ENCODE measurements around the gene ADORA2B.
A peak's percentile ranks its signal among the peaks of the same experiment; 100 is the strongest.

ADORA2B gene

DNA sequence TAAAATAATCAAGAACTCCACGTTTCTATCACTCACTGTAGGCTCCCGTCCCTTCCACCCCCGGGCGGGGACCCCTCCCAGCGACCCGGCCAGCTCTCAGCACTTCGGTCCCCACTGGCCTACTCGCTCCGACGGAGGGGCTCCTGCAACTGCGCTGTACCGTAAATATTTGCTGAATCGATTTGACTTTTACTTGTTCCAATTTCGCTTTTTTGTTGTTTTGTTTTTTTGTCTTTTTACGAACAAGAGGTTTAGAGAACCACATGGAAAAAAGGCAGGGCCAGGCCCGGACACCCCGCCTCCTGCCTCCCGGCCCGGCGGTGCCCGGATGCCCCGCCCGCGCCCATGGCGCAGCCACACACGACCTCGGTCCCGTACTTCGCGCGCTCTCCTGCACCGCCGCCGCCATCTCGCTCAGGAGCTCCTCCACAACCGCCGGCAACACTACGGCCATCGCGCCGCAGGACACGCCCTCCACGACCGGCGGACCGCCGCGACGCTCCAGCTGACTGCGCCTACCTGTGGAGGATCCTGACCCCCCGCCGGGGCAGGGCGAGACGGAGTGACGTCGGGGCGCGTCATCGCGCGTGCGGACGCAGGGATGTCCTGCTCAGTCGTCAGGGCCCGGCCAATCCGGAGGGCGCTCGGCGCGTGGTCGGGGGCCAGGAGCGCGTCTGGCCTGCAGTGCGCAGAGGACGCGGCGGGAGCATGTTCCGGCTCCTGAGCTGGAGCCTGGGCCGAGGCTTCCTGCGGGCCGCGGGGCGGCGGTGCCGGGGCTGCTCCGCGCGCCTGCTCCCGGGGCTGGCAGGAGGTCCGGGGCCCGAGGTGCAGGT is 54.4 kb downstream of the ADORA2B start, which contains the start of the genes TTC19 and ZSWIM7:
TSS of gene TTC19 (plus strand) at position 684 of the 833 bp plus-strand sequence. CDS start at position 709, 25 bp downstream.
TSS of gene ZSWIM7 (minus strand) at position 564 of the 833 bp plus-strand sequence. CDS start at position 454, 110 bp downstream.
- Histone ChIP-seq H3K27me3 (ENCODE audit: insufficient read depth, low read length) (no peaks in the 10 kb centered on the region), H3K4me1 (ENCODE audit: insufficient read depth, low read length, severe bottlenecking) (peaks cover 13% of the 10 kb centered on the region), H3K79me2 (ENCODE audit: insufficient read depth, low read length) (peaks cover 15% of the 10 kb centered on the region), H3K9ac (ENCODE audit: low read length) (peak within 1 kb of the TSS; percentile 69), H3K4me2 (ENCODE audit: low read length) (peak within 1 kb of the TSS; percentile 76), H3K4me3 (ENCODE audit: low read depth, low read length, poor library complexity, severe bottlenecking) (peak within 1 kb of the TSS; percentile 70), H3K9me2 (ENCODE audit: low read depth, low read length) (no peaks in the 10 kb centered on the region), H4K20me1 (ENCODE audit: insufficient read depth, low read length) (no peaks in the 10 kb centered on the region), H3F3A (ENCODE audit: insufficient read depth, low read length) (peaks cover 3% of the 10 kb centered on the region; the same call in 1 of the 2 replicates), H2AFZ (ENCODE audit: low read length) (no peak within 1 kb of the TSS), H3K36me3 (ENCODE audit: insufficient read depth, low read length) (peaks cover 36% of the 10 kb centered on the region), H3K27ac (ENCODE audit: low read depth, low read length, poor library complexity, severe bottlenecking) (peak within 1 kb of the TSS; percentile 82), H3K9me3 (ENCODE audit: low read length) (no peaks in the 10 kb centered on the region; the same call in 1 of the 2 replicates)
- TF ChIP-seq, protein P1, sequence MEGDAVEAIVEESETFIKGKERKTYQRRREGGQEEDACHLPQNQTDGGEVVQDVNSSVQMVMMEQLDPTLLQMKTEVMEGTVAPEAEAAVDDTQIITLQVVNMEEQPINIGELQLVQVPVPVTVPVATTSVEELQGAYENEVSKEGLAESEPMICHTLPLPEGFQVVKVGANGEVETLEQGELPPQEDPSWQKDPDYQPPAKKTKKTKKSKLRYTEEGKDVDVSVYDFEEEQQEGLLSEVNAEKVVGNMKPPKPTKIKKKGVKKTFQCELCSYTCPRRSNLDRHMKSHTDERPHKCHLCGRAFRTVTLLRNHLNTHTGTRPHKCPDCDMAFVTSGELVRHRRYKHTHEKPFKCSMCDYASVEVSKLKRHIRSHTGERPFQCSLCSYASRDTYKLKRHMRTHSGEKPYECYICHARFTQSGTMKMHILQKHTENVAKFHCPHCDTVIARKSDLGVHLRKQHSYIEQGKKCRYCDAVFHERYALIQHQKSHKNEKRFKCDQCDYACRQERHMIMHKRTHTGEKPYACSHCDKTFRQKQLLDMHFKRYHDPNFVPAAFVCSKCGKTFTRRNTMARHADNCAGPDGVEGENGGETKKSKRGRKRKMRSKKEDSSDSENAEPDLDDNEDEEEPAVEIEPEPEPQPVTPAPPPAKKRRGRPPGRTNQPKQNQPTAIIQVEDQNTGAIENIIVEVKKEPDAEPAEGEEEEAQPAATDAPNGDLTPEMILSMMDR (IDR thresholded peaks at IDR 0.05; ENCODE audit: low read length) = no peak
- no peak for TF ChIP-seq EZH2 (IDR thresholded peaks at IDR 0.05; ENCODE audit: borderline replicate concordance, low read length)

GRCh38 chr17:15999974-16000827 is 55.3 kb downstream of the ADORA2B start:
- peak overlapping the region; percentile 69 for H3K9ac ChIP-seq (ENCODE audit: low read length)
- H3K4me2 ChIP-seq (ENCODE audit: low read length) = peak overlapping the region; percentile 76
- no peak for TF ChIP-seq EZH2 (IDR thresholded peaks at IDR 0.05; ENCODE audit: borderline replicate concordance, low read length)
- TF ChIP-seq, protein P1 (IDR thresholded peaks at IDR 0.05; ENCODE audit: low read length) = no peak
- peak overlapping the region; percentile 70 for H3K4me3 ChIP-seq (ENCODE audit: low read depth, low read length, poor library complexity, severe bottlenecking)
- no peaks in the 10 kb centered on the region for H3K27me3 ChIP-seq (ENCODE audit: insufficient read depth, low read length)
- H3K36me3 ChIP-seq (ENCODE audit: insufficient read depth, low read length) = peaks cover 44% of the 10 kb centered on the region
- peaks cover 3% of the 10 kb centered on the region; the same call in 1 of the 2 replicates for H3F3A ChIP-seq (ENCODE audit: insufficient read depth, low read length)
- no peaks in the 10 kb centered on the region for H3K9me2 ChIP-seq (ENCODE audit: low read depth, low read length)
- H3K4me1 ChIP-seq (ENCODE audit: insufficient read depth, low read length, severe bottlenecking) = peaks cover 13% of the 10 kb centered on the region
- no peak overlapping the region for H2AFZ ChIP-seq (ENCODE audit: low read length)
- H4K20me1 ChIP-seq (ENCODE audit: insufficient read depth, low read length) = no peaks in the 10 kb centered on the region
- H3K79me2 ChIP-seq (ENCODE audit: insufficient read depth, low read length) = peaks cover 15% of the 10 kb centered on the region
- H3K27ac ChIP-seq (ENCODE audit: low read depth, low read length, poor library complexity, severe bottlenecking) = peak overlapping the region; percentile 0
- H3K9me3 ChIP-seq (ENCODE audit: low read length) = no peaks in the 10 kb centered on the region; the same call in 1 of the 2 replicates

DNA sequence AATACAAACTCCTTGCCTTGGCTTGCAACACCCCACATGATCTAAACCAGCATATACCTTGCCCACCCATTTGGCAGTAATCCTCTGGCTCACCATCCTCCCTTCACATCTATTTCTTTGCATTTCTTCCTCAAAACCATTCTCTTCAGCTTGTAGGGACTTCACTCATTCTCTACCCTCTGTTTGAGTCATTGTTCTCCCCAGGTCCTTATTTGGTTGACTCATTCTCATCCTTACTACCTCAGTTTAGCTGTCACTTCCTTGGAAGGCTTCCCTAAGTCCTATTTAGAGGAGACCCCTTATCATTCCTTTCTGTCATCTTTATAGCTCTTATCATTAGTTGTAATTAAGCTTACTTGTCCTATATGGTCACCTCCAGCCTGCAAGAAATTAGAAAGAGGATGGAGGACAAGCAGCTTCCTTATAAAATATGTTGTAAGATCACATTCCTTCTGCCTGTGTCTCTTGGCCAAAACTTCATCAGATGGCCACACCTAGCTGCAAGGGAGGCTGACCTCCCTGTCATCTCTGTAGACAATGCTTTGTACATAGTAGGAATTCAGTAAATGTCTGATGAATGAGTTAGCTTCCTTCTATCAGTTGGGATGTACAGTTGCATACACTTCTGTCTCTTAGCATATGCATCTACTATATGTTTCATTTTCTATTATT is 56.4 kb downstream of the ADORA2B start:
- peaks cover 3% of the 10 kb centered on the region; the same call in 1 of the 2 replicates for H3F3A ChIP-seq (ENCODE audit: insufficient read depth, low read length)
- H4K20me1 ChIP-seq (ENCODE audit: insufficient read depth, low read length) = no peaks in the 10 kb centered on the region
- peak overlapping the region; percentile 69; the same call in 1 of the 2 replicates for H3K9ac ChIP-seq (ENCODE audit: low read length)
- peaks cover 13% of the 10 kb centered on the region for H3K4me1 ChIP-seq (ENCODE audit: insufficient read depth, low read length, severe bottlenecking)
- no peak for TF ChIP-seq EZH2 (IDR thresholded peaks at IDR 0.05; ENCODE audit: borderline replicate concordance, low read length)
- TF ChIP-seq, protein P1 (IDR thresholded peaks at IDR 0.05; ENCODE audit: low read length) = no peak
- no peak overlapping the region for H2AFZ ChIP-seq (ENCODE audit: low read length)
- H3K9me3 ChIP-seq (ENCODE audit: low read length) = no peaks in the 10 kb centered on the region; the same call in 1 of the 2 replicates
- peaks cover 56% of the 10 kb centered on the region for H3K36me3 ChIP-seq (ENCODE audit: insufficient read depth, low read length)
- H3K79me2 ChIP-seq (ENCODE audit: insufficient read depth, low read length) = peaks cover 15% of the 10 kb centered on the region
- no peaks in the 10 kb centered on the region for H3K9me2 ChIP-seq (ENCODE audit: low read depth, low read length)
- H3K4me2 ChIP-seq (ENCODE audit: low read length) = peak overlapping the region; percentile 76
- H3K27me3 ChIP-seq (ENCODE audit: insufficient read depth, low read length) = no peaks in the 10 kb centered on the region
- peak overlapping the region; percentile 70 for H3K4me3 ChIP-seq (ENCODE audit: low read depth, low read length, poor library complexity, severe bottlenecking)
- no peak overlapping the region for H3K27ac ChIP-seq (ENCODE audit: low read depth, low read length, poor library complexity, severe bottlenecking)

Data from OCI-LY1 (cell line).